H9 (cell line): Measurements from ENCODE around the gene RNLS. TPM values are rescaled to one million over a fixed set of nuclear protein-coding genes. Genes with fewer than 3 reads are reported as not detected.

Experiments used
- DNase-seq: peaks from one replicate; pipeline ENCODE4 v3.0.0-alpha.2; 2017
- H2AFZ ChIP-seq: one replicate; pipeline ENCODE4 v1.6.1; 2013; ENCODE audit warnings: mild to moderate bottlenecking, low read length, control low read depth, moderate library complexity
- H2AK5ac ChIP-seq: 2 replicates; pipeline ENCODE4 v1.6.1; 2013; ENCODE audit warnings: low read length, control low read depth, mixed read lengths; ENCODE audit not compliant: insufficient read length
- H2BK120ac ChIP-seq: one replicate; pipeline ENCODE4 v1.6.1; 2013; ENCODE audit warnings: low read depth, mild to moderate bottlenecking, low read length, control low read depth, inconsistent platforms; ENCODE audit not compliant: poor library complexity, severe bottlenecking
- H2BK12ac ChIP-seq: 2 replicates; pipeline ENCODE4 v1.6.1; 2013; ENCODE audit warnings: low read length, control low read depth, mixed read lengths, low read depth; ENCODE audit not compliant: insufficient read length
- H2BK15ac ChIP-seq: 2 replicates; pipeline ENCODE4 v1.6.1; 2013; ENCODE audit warnings: low read depth, low read length, control low read depth
- H2BK20ac ChIP-seq: one replicate; pipeline ENCODE4 v1.6.1; 2013; ENCODE audit warnings: low read depth, mild to moderate bottlenecking, low read length, control low read depth, inconsistent platforms; ENCODE audit not compliant: poor library complexity, severe bottlenecking
- H2BK5ac ChIP-seq: 2 replicates; pipeline ENCODE4 v1.6.1; 2013; ENCODE audit warnings: low read length, control low read depth, mixed read lengths; ENCODE audit not compliant: insufficient read length
- H3K14ac ChIP-seq: 2 replicates; pipeline ENCODE4 v1.6.1; 2013; ENCODE audit warnings: low read length, control low read depth; ENCODE audit not compliant: insufficient read depth
- H3K18ac ChIP-seq: 2 replicates; pipeline ENCODE4 v1.6.1; 2013; ENCODE audit warnings: low read depth, mild to moderate bottlenecking, mixed read lengths, low read length, control low read depth; ENCODE audit not compliant: insufficient read length
- H3K23ac ChIP-seq: 2 replicates; pipeline ENCODE4 v1.6.1; 2013; ENCODE audit warnings: low read length, control low read depth, mixed read lengths, low read depth; ENCODE audit not compliant: insufficient read length
- H3K23me2 ChIP-seq: 2 replicates; pipeline ENCODE4 v1.6.1; 2013; ENCODE audit warnings: low read depth, mild to moderate bottlenecking, mixed read lengths, low read length, control low read depth; ENCODE audit not compliant: insufficient read length, poor library complexity, severe bottlenecking
- H3K27ac ChIP-seq: 2 replicates; pipeline ENCODE4 v1.5.1; 2013; ENCODE audit warnings: low read length, control low read depth, mixed read lengths, low read depth; ENCODE audit not compliant: insufficient read length
- H3K27me3 ChIP-seq: 2 replicates; pipeline ENCODE4 v1.6.1; 2013; ENCODE audit warnings: low read length, control low read depth, inconsistent platforms; ENCODE audit not compliant: insufficient read depth
- H3K4ac ChIP-seq: 2 replicates; pipeline ENCODE4 v1.6.1; 2013; ENCODE audit warnings: low read depth, mild to moderate bottlenecking, control low read depth, inconsistent platforms, low read length, moderate library complexity
- H3K4me1 ChIP-seq: 2 replicates; pipeline ENCODE4 v1.6.1; 2013; ENCODE audit warnings: low read length, control low read depth, inconsistent platforms; ENCODE audit not compliant: insufficient read depth
- H3K4me2 ChIP-seq: 2 replicates; pipeline ENCODE4 v1.6.1; 2013; ENCODE audit warnings: low read length, control low read depth, mixed read lengths; ENCODE audit not compliant: insufficient read length, insufficient read depth
- H3K56ac ChIP-seq: 2 replicates; pipeline ENCODE4 v1.6.1; 2013; ENCODE audit warnings: low read depth, mild to moderate bottlenecking, mixed read lengths, low read length, control low read depth; ENCODE audit not compliant: insufficient read length
- H3K79me1 ChIP-seq: 2 replicates; pipeline ENCODE4 v1.6.1; 2013; ENCODE audit warnings: low read depth, mild to moderate bottlenecking, moderate library complexity, low read length, control low read depth, inconsistent platforms; ENCODE audit not compliant: insufficient read depth, poor library complexity, severe bottlenecking
- H3K79me2 ChIP-seq: 2 replicates; pipeline ENCODE4 v1.6.1; 2013; ENCODE audit warnings: low read length, control low read depth, inconsistent platforms; ENCODE audit not compliant: insufficient read depth
- H3K9ac ChIP-seq: 2 replicates; pipeline ENCODE4 v1.6.1; 2013; ENCODE audit warnings: low read length, control low read depth, mixed read lengths; ENCODE audit not compliant: insufficient read length; ENCODE audit errors: extremely low read depth
- H3K9me3 ChIP-seq: one replicate; pipeline ENCODE4 v1.6.1; 2013; ENCODE audit warnings: low read depth, low read length, inconsistent platforms; ENCODE audit not compliant: control insufficient read depth
- H3T11ph ChIP-seq: one replicate; pipeline ENCODE4 v1.6.1; 2013; ENCODE audit warnings: mild to moderate bottlenecking, low read length, control low read depth, inconsistent platforms
- H4K20me1 ChIP-seq: one replicate; pipeline ENCODE4 v1.6.1; 2013; ENCODE audit not compliant: control insufficient read depth, insufficient read length, insufficient read depth
- H4K5ac ChIP-seq: 2 replicates; pipeline ENCODE4 v1.6.1; 2013; ENCODE audit warnings: low read depth, mild to moderate bottlenecking, mixed read lengths, low read length, control low read depth; ENCODE audit not compliant: insufficient read length
- H4K8ac ChIP-seq: replicated peaks from 2 replicates; pipeline ENCODE4 v1.6.1; 2013; ENCODE audit warnings: low read length, control low read depth, mixed read lengths, low read depth; ENCODE audit not compliant: insufficient read length
- H4K91ac ChIP-seq: 2 replicates; pipeline ENCODE4 v1.6.1; 2013; ENCODE audit warnings: low read depth, mild to moderate bottlenecking, moderate library complexity, mixed read lengths, low read length, control low read depth; ENCODE audit not compliant: insufficient read length
- H3K27ac Mint-ChIP-seq, 3 experiments: 2 replicates in 2 of 3; 3 replicates in 1 of 3; pipeline ENCODE4 v1.8.0; 2020 to 2021; ENCODE audit warnings: mixed read lengths in 3 of 3, mild to moderate bottlenecking in 1 of 3, moderate library complexity in 1 of 3
- H3K27me3 Mint-ChIP-seq: 2 replicates; pipeline ENCODE4 v1.8.0; 2021; ENCODE audit warnings: low read depth, mild to moderate bottlenecking, moderate library complexity, mixed read lengths
- H3K36me3 Mint-ChIP-seq, 3 experiments: 2 replicates in 2 of 3; 3 replicates in 1 of 3; pipeline ENCODE4 v1.8.0; 2020 to 2021; ENCODE audit warnings: low read depth in 3 of 3, mixed read lengths in 3 of 3; ENCODE audit not compliant: insufficient read depth in 1 of 3
- H3K4me1 Mint-ChIP-seq, 2 experiments: 2 replicates each; pipeline ENCODE4 v1.8.0; 2020; ENCODE audit warnings: mixed read lengths in 2 of 2
- H3K4me3 Mint-ChIP-seq, 2 experiments: 2 replicates in 1 of 2; 3 replicates in 1 of 2; pipeline ENCODE4 v1.8.0; 2020 to 2021; ENCODE audit warnings: mild to moderate bottlenecking in 2 of 2, mixed read lengths in 2 of 2, moderate library complexity in 1 of 2
- H3K9me3 Mint-ChIP-seq, 2 experiments: 2 replicates in 1 of 2; 3 replicates in 1 of 2; pipeline ENCODE4 v1.8.0; 2020; ENCODE audit warnings: mild to moderate bottlenecking in 2 of 2, mixed read lengths in 2 of 2, moderate library complexity in 1 of 2
- CTCF ChIP-seq: fragments of 200-600 bp; sonication (generic); conservative IDR thresholded peaks from 3 replicates; pipeline ENCODE4 v1.8.0; 2021; ENCODE audit warnings: antibody characterized with exemption, mild to moderate bottlenecking
- WGBS: extraction: QIAGEN DNeasy Blood & Tissue Kit; methylation state at CpG from one replicate; pipeline ENCODE4 v1.1.7; 2013; ENCODE audit warnings: missing lambda C conversion rate, low lambda C conversion rate, mixed read lengths; ENCODE audit not compliant: insufficient read length; ENCODE audit errors: extremely low coverage; 5-methylcytosine and 5-hydroxymethylcytosine counted together
- total RNA-seq: library from RNA; stranded (reverse); gene quantifications from 2 replicates; pipeline ENCODE4 v1.2.1, GENCODE V29; 2021

Gene RNLS
- total RNA-seq, 1 experiment from 2014 or later, result 7.5 TPM

DNA sequence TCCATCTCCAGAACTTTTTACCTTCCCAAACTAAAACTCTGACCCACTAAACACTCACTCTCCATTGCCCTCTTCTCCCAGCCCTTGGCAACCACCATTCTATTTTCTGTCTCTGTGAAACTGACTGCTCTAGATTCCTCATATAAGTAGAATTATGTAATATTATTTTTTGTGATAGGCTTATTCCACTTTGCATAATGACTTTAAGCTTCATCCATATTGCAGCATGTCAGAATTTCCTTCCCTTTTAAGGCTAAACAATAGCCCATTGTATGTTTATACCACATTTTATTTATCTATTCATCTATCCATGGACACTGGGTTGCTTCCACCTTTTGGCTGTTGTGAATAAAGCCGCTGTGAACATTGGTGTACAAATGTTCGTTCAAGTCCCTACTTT, 308.8 kb downstream of the RNLS start:
- Histone ChIP-seq H2BK15ac (no peak overlapping the region), H3K79me2 (no peaks in the 10 kb centered on the region), H2BK120ac (no peak overlapping the region), H3K18ac (no peak overlapping the region), H4K20me1 (no peaks in the 10 kb centered on the region), H2BK20ac (no peak overlapping the region), H3K79me1 (no peaks in the 10 kb centered on the region), H4K91ac (no peak overlapping the region), H2AK5ac (no peak overlapping the region), H3K27me3 (no peaks in the 10 kb centered on the region), H3K27ac (no peak overlapping the region), H3K9ac (no peak overlapping the region), H3K4me2 (no peak overlapping the region), H3K9me3 (no peaks in the 10 kb centered on the region), H3K23ac (no peak overlapping the region), H3K14ac (no peak overlapping the region), H3K23me2 (no peaks in the 10 kb centered on the region), H2BK12ac (no peak overlapping the region), H4K5ac (no peak overlapping the region), H4K8ac (no peak overlapping the region), H3K4ac (no peak overlapping the region), H2AFZ (no peak overlapping the region), H3K56ac (no peak overlapping the region), H3T11ph (no peak overlapping the region), H2BK5ac (no peak overlapping the region), H3K4me1 (no peaks in the 10 kb centered on the region)
- Mint-ChIP-seq H3K27me3 (no peaks in the 10 kb centered on the region), H3K9me3 (no peaks in the 10 kb centered on the region), H3K36me3 (no peaks in the 10 kb centered on the region), H3K27ac (no peak overlapping the region; a peak in 1 of 7 replicates), H3K4me3 (no peak overlapping the region), H3K4me1 (no peaks in the 10 kb centered on the region)
- DNase-seq, result no peak
- TF ChIP-seq CTCF, result no peak
- no CpG with 5 or more reads among the region's 2 CpGs for WGBS
